KOPT-K1 (cell line): ENCODE data around the gene PER2.

Source experiments
- H3K27ac ChIP-seq: fragments of 200-600 bp; sonication (generic); 2 replicates; pipeline ENCODE4 v1.5.1; 2016; ENCODE audit warnings: antibody characterized with exemption, mild to moderate bottlenecking, low read depth, low read length; ENCODE audit not compliant: poor library complexity, severe bottlenecking
- H3K36me3 ChIP-seq: fragments of 200-600 bp; sonication (generic); 2 replicates; pipeline ENCODE4 v1.5.1; 2017; ENCODE audit warnings: antibody characterized with exemption, mild to moderate bottlenecking, low read length, moderate library complexity; ENCODE audit not compliant: insufficient read depth
- H3K9me3 ChIP-seq: fragments of 200-600 bp; sonication (generic); 2 replicates; pipeline ENCODE4 v1.5.1; 2017; ENCODE audit warnings: antibody characterized with exemption, low read length, mild to moderate bottlenecking; ENCODE audit not compliant: insufficient read depth, poor library complexity, severe bottlenecking

The PER2 gene

DNA sequence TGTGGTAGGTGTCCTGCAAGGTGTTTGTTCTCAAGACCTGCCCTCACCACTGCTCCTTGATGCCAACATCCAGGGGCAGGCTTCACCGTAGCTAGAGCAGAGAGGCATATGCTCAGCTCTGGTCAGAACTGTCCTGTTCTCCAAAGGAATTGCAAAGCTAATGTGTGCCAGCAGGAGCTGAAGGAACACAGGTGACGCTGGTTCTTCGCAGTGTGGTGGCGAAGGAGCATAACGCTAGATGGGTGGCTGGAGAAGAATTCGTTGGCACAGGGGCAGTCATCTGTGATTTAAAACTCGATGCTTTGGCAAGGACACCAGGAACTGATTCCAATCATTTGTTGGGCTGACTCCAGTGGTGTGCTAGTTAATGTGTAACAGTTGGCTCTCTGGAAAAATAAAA, 11.4 kb upstream of the PER2 start:
- Histone ChIP-seq H3K9me3 (no peaks in the 10 kb centered on the region), H3K36me3 (no peaks in the 10 kb centered on the region), H3K27ac (no peak overlapping the region)

- Histone ChIP-seq H3K36me3 (no peaks in the 10 kb centered on the region), H3K9me3 (no peaks in the 10 kb centered on the region), H3K27ac (no peak overlapping the region)
Measured at GRCh38 chr2:238296638-238297457, 8.4 kb upstream of the PER2 start.

GRCh38 chr2:238295144-238296112, 7.0 kb upstream of the PER2 start:
- no peak overlapping the region for H3K27ac ChIP-seq
- H3K36me3 ChIP-seq: no peaks in the 10 kb centered on the region
- H3K9me3 ChIP-seq: no peaks in the 10 kb centered on the region

DNA sequence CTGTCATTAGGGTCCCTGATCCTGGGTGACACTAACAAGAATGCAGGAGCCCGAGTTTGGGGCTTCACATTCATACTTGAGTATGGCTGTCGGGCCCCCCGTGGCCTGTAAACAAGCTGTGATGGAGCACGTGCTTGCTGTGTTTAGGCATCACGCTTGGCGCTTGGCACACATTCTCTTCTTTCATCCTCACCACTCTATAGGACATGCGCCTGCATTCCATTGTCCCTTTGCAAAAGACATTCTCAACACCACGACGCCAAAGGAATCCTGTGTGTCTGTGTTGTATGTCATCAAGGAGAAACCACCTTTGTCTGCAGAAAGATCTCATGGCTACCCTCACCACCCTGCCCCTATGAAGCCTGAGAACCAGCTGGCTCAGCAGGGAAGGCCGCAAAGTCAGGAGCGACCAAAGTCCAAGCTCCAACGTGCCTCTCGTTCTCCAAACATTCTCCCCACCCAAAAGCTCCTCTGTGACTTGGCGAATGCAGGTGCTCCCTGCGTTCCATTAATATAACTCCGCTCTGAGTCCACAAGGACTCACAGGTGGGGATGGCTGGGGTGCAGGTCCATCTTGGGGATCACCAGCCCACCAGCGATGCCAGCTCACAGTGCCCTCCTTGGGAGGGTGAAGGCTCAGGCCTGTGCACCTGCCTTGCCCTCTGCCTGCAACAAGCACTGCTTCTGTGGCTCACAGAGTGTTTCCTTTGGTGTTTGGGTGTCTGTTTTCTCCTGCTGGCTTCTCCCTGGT, 6.2 kb upstream of the PER2 start:
- H3K27ac ChIP-seq: no peak overlapping the region
- no peaks in the 10 kb centered on the region for H3K36me3 ChIP-seq
- no peaks in the 10 kb centered on the region for H3K9me3 ChIP-seq

- Histone ChIP-seq H3K9me3 (no peaks in the 10 kb centered on the region), H3K27ac (no peak overlapping the region), H3K36me3 (no peaks in the 10 kb centered on the region)
Measured at GRCh38 chr2:238294046-238294392, 5.6 kb upstream of the PER2 start.

GRCh38 chr2:238291550-238292281, 3.3 kb upstream of the PER2 start:
- no peak overlapping the region for H3K27ac ChIP-seq
- no peaks in the 10 kb centered on the region for H3K36me3 ChIP-seq
- no peaks in the 10 kb centered on the region for H3K9me3 ChIP-seq

- no peaks in the 10 kb centered on the region for H3K9me3 ChIP-seq
- no peak overlapping the region for H3K27ac ChIP-seq
- no peaks in the 10 kb centered on the region for H3K36me3 ChIP-seq
Measured at GRCh38 chr2:238290715-238291549, 2.5 kb upstream of the PER2 start.

DNA sequence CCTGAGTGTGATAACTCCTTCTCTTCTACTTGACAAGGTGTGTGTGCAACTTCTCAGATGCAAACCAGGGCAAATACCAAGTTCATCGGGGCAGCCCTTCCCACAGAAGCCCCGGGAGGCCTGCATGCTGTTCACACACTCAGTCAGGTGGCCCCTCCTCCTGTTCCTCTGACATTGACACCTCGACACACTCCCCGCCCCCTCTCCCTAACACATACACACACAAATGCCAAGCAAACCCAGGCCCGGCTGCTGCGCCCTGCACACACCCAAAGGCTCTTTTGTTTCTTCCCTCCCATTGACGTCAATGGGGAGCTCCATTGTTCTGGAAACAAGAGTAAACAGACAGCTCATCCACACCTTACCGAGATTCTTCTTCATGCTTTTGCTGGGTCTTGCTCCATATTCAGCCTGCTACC, 1.7 kb upstream of the PER2 start:
- H3K27ac ChIP-seq: no peak overlapping the region
- H3K36me3 ChIP-seq: no peaks in the 10 kb centered on the region
- no peaks in the 10 kb centered on the region for H3K9me3 ChIP-seq

- Histone ChIP-seq H3K36me3 (no peaks in the 10 kb centered on the region), H3K27ac (peak overlapping the region; percentile 74), H3K9me3 (no peaks in the 10 kb centered on the region)
Measured at GRCh38 chr2:238289574-238289973, 1.2 kb upstream of the PER2 start.

GRCh38 chr2:238288650-238289573, 502 bp upstream of the PER2 start:
- Histone ChIP-seq H3K9me3 (no peaks in the 10 kb centered on the region), H3K27ac (peak overlapping the region; percentile 74), H3K36me3 (no peaks in the 10 kb centered on the region)

GRCh38 chr2:238286987-238287736, 1.2 kb downstream of the PER2 start:
- H3K27ac ChIP-seq: no peak overlapping the region
- no peaks in the 10 kb centered on the region for H3K9me3 ChIP-seq
- H3K36me3 ChIP-seq: no peaks in the 10 kb centered on the region

DNA sequence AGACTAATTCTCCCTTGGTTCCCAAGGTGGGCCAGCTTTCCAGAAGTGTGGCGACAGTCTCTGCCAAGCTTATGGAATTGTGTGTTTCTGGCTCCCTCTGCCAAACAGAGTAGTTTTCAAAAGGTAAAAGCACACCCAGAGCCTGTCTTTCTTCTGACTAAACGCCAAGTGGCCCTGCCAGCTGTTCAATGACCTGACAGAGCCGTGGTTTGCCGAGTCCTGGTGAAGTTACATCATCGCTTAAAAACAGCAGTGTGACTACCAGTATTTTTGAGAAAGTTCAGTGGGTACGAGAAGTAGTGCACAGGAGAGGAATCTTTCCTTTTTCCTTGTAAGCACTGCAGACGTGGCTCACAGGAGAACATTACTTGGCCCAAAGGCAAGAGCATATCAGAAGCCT, 1.9 kb downstream of the PER2 start:
- H3K9me3 ChIP-seq: no peaks in the 10 kb centered on the region
- no peak overlapping the region for H3K27ac ChIP-seq
- H3K36me3 ChIP-seq: no peaks in the 10 kb centered on the region
